DND-41 (cell line): ENCODE data around the gene TBC1D9.

Source experiments
- ATAC-seq: fragments of 200-7000 bp; cut with Tn5 transposase; 3 replicates; pipeline ENCODE4 v1.9.1; 2021; ENCODE audit warnings: low read depth; ENCODE audit not compliant: insufficient read depth
- DNase-seq: peaks from one replicate; pipeline ENCODE4 v3.0.0-alpha.2; 2020
- H2AFZ ChIP-seq: 2 replicates; pipeline ENCODE4 v1.6.0; 2012; ENCODE audit warnings: low read depth, low read length
- H3K27ac ChIP-seq: 2 replicates; pipeline ENCODE4 v1.5.1; 2012; ENCODE audit warnings: low read length, inconsistent platforms
- H3K27me3 ChIP-seq: fragments of 200-600 bp; sonication (generic); 2 replicates; pipeline ENCODE4 v1.6.0; 2012; ENCODE audit warnings: low read length, mild to moderate bottlenecking, inconsistent platforms; ENCODE audit not compliant: insufficient read depth, poor library complexity
- H3K36me3 ChIP-seq: 2 replicates; pipeline ENCODE4 v1.5.1; 2012; ENCODE audit warnings: low read length, inconsistent platforms; ENCODE audit not compliant: insufficient read depth
- H3K4me1 ChIP-seq: 2 replicates; pipeline ENCODE4 v1.5.1; 2012; ENCODE audit warnings: mild to moderate bottlenecking, low read length; ENCODE audit not compliant: insufficient read depth
- H3K4me2 ChIP-seq: 2 replicates; pipeline ENCODE4 v1.6.0; 2012; ENCODE audit warnings: mild to moderate bottlenecking, moderate library complexity, low read length, inconsistent platforms; ENCODE audit not compliant: insufficient read depth
- H3K4me3 ChIP-seq, 2 experiments: fragments of 200-600 bp in 1 of 2; shearing (Covaris generic) in 1 of 2; 2 replicates each; pipeline ENCODE4 v1.5.1; 2012 to 2016; ENCODE audit warnings: inconsistent platforms in 2 of 2, low read length in 2 of 2, mild to moderate bottlenecking in 2 of 2, low read depth in 1 of 2, moderate library complexity in 1 of 2
- H3K79me2 ChIP-seq: 2 replicates; pipeline ENCODE4 v1.6.0; 2012; ENCODE audit warnings: low read length, inconsistent platforms; ENCODE audit not compliant: insufficient read depth
- H3K9ac ChIP-seq: 2 replicates; pipeline ENCODE4 v1.6.0; 2012; ENCODE audit warnings: low read depth, mild to moderate bottlenecking, inconsistent platforms, low read length, moderate library complexity
- H3K9me3 ChIP-seq: 2 replicates; pipeline ENCODE4 v1.5.1; 2012; ENCODE audit warnings: low read length, moderate library complexity, mild to moderate bottlenecking, inconsistent platforms; ENCODE audit not compliant: insufficient read depth, severe bottlenecking
- H4K20me1 ChIP-seq: 2 replicates; pipeline ENCODE4 v1.6.0; 2012; ENCODE audit warnings: low read length; ENCODE audit not compliant: insufficient read depth
- EZH2 ChIP-seq: IDR thresholded peaks from 3 replicates; pipeline ENCODE4 v1.6.1; 2012; ENCODE audit warnings: borderline replicate concordance, low read depth, mild to moderate bottlenecking, moderate library complexity, low read length, inconsistent platforms; ENCODE audit not compliant: severe bottlenecking
- TF ChIP-seq, protein P1 (sequence below): IDR thresholded peaks from 2 replicates; pipeline ENCODE4 v1.5.1; 2012; ENCODE audit warnings: borderline replicate concordance, low read length, moderate library complexity, mild to moderate bottlenecking; ENCODE audit not compliant: poor library complexity, severe bottlenecking; ENCODE audit errors: extremely low read depth

The TBC1D9 gene

DNA sequence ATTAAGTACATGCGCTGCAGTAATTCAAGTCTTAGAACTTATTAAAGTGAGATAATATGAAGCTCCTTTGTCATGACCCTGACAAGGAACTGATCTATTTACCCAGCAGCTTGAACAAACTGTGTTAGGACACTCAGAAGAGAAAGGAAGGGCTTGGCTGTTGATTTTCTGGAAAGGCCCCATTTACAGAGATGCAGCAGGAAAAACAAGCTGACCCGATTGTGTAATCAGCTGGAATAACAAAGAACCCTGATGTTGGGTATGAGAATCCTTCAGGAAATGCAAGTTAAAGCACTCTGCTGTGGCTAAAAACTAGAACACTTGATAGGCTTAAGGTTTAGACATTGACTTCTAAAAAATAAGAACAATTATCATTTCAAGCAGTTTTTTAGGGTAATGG lies 64.8 kb downstream of the TBC1D9 start:
- no peak for ATAC-seq
- Histone ChIP-seq H2AFZ (no peak overlapping the region), H3K4me3 (no peak overlapping the region)

DNA sequence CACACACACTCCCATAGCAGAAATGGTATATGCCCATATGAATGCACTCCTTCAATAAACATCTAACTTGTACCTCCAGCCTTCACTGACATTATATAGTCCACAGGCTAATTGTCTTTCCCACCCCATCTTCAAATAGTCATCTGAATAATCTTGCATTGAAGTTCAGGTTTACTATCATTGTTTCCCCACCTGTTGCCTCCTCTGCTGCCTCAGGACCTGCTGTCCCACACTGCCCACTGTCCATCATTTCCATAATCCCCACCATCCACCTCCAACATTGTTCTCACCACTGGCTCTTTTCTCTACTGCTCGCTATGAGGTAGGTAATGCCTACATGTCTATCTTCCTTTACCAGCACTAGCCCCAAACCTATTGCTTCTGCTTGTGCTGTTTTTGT lies 66.1 kb downstream of the TBC1D9 start:
- no peak overlapping the region for H3K4me3 ChIP-seq
- TF ChIP-seq EZH2: no peak
- TF ChIP-seq, protein P1, sequence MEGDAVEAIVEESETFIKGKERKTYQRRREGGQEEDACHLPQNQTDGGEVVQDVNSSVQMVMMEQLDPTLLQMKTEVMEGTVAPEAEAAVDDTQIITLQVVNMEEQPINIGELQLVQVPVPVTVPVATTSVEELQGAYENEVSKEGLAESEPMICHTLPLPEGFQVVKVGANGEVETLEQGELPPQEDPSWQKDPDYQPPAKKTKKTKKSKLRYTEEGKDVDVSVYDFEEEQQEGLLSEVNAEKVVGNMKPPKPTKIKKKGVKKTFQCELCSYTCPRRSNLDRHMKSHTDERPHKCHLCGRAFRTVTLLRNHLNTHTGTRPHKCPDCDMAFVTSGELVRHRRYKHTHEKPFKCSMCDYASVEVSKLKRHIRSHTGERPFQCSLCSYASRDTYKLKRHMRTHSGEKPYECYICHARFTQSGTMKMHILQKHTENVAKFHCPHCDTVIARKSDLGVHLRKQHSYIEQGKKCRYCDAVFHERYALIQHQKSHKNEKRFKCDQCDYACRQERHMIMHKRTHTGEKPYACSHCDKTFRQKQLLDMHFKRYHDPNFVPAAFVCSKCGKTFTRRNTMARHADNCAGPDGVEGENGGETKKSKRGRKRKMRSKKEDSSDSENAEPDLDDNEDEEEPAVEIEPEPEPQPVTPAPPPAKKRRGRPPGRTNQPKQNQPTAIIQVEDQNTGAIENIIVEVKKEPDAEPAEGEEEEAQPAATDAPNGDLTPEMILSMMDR: no peak
- H3K4me2 ChIP-seq: no peak overlapping the region
- no peak overlapping the region for H3K27ac ChIP-seq
- H3K36me3 ChIP-seq: no peaks in the 10 kb centered on the region
- no peaks in the 10 kb centered on the region for H4K20me1 ChIP-seq
- DNase-seq: no peak
- H3K9ac ChIP-seq: no peak overlapping the region
- H2AFZ ChIP-seq: no peak overlapping the region
- peaks cover 6% of the 10 kb centered on the region for H3K27me3 ChIP-seq
- ATAC-seq: no peak
- no peaks in the 10 kb centered on the region for H3K9me3 ChIP-seq
- H3K79me2 ChIP-seq: no peaks in the 10 kb centered on the region
- H3K4me1 ChIP-seq: no peaks in the 10 kb centered on the region

More for the DNA sequence above, 64.8 kb downstream of the TBC1D9 start:
- DNase-seq: no peak
- H3K9ac ChIP-seq: no peak overlapping the region
- peaks cover 6% of the 10 kb centered on the region for H3K27me3 ChIP-seq
- no peak overlapping the region for H3K4me2 ChIP-seq
- H4K20me1 ChIP-seq: no peaks in the 10 kb centered on the region
- TF ChIP-seq, protein P1: no peak
- no peak for TF ChIP-seq EZH2
- no peaks in the 10 kb centered on the region for H3K36me3 ChIP-seq
- H3K27ac ChIP-seq: no peak overlapping the region
- no peaks in the 10 kb centered on the region for H3K4me1 ChIP-seq
- H3K79me2 ChIP-seq: no peaks in the 10 kb centered on the region
- H3K9me3 ChIP-seq: no peaks in the 10 kb centered on the region

DNA sequence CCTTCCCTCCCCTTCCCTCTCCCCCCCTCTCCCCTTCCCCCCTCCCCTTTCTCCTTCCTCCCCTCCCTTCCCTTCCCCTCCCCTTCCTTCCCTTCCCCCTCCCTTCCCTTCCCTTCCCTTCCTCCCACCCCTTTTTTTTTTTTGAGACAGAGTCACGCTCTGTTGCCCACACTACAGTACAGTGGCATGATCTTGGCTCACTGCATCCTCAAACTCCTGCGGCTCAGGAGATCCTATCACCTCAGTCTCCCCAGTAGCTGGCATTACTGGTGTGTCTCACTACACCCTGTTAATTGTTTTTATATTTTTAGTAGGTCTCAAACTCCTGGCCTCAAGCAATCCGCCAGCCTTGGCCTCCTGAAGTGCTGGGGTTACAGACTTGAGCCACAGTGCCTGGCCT lies 66.6 kb downstream of the TBC1D9 start:
- no peak overlapping the region for H3K4me2 ChIP-seq
- no peaks in the 10 kb centered on the region for H3K9me3 ChIP-seq
- DNase-seq (no peak), ATAC-seq (no peak)
- peaks cover 6% of the 10 kb centered on the region for H3K27me3 ChIP-seq
- no peaks in the 10 kb centered on the region for H4K20me1 ChIP-seq
- no peak overlapping the region for H3K27ac ChIP-seq
- H3K4me3 ChIP-seq: no peak overlapping the region
- no peaks in the 10 kb centered on the region for H3K4me1 ChIP-seq
- H2AFZ ChIP-seq: no peak overlapping the region
- no peak for TF ChIP-seq EZH2
- TF ChIP-seq, protein P1: no peak
- no peaks in the 10 kb centered on the region for H3K79me2 ChIP-seq
- no peak overlapping the region for H3K9ac ChIP-seq
- no peaks in the 10 kb centered on the region for H3K36me3 ChIP-seq
